Activated naive CD4-positive, alpha-beta T cell (primary cell): ENCODE measurements around the gene AP2B1.
"Not testable (repeated sequence)": the region's sequence is repeated elsewhere in the genome, so short reads cannot be mapped to it uniquely, and the experiment has no call there.

Experiments
- DNase-seq, 4 experiments: peaks; one replicate each; lab custom pipeline; 2025; lab: John Stamatoyannopoulos, UW

AP2B1 gene

DNA sequence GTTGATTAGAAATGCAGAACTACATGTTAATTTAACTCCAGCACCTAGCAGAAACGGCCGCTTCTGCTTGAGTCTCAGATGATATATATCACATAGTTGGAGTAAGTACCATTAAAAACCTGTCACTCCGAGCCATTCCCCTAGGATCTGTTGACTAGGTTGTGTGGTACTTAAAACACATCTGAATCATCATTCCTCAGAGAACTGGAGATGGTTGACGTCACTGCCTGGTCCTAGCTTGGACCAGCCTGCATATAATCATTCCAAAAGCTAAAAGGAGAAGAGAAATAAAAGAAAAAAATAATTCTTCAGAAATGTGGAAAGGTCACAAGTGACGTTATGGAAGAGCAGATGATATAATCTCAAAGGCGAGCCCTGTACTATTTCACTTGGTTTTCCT is 113.0 kb downstream of the AP2B1 start:
- DNase-seq = no peak

DNA sequence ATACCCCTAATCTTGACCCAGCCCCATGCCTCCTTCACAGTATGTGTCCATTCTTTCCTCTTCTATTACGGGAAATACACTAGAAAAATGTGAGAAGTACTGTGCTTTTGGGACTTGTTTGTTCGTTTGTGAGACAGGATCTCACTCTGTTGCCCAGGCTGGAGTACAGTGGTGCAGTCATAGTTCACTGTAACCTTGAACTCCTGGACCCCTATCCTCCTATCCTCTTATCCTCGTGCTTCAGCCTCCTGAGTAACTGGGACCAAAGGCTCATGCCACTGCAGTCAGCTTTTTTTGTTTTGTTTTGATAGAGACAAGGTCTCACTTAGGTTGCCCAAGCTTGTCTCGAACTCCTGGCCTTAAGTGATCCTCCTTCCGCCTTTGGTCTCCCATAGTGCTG is 114.4 kb downstream of the AP2B1 start:
- DNase-seq = no peak

- not testable (repeated sequence) for DNase-seq
These were observed 116.2 kb downstream of the AP2B1 start for GRCh38 chr17:35703308-35703707.

DNA sequence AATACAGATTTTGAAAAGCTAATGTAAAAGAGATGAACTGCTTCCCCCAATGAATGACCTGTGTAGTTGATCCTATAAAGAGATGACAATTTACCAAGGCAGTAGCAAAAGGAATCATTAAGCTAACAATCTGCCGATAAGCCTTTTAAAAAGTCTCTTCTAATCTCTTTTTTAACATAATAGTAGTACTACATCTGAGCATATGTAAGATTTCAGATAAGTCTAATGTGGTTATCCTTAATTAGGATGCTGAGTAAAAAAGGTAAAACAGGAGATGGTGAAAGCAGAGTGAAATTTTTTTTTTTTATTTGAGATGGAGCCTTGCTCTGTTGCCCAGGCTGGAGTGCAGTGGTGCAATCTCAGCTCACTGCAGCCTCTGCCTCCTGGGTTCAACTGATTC is 118.1 kb downstream of the AP2B1 start:
- no peak for DNase-seq

GRCh38 chr17:35705705-35706104 is 118.6 kb downstream of the AP2B1 start:
- no peak for DNase-seq

GRCh38 chr17:35708149-35708548 is 121.0 kb downstream of the AP2B1 start:
- no peak for DNase-seq

DNA sequence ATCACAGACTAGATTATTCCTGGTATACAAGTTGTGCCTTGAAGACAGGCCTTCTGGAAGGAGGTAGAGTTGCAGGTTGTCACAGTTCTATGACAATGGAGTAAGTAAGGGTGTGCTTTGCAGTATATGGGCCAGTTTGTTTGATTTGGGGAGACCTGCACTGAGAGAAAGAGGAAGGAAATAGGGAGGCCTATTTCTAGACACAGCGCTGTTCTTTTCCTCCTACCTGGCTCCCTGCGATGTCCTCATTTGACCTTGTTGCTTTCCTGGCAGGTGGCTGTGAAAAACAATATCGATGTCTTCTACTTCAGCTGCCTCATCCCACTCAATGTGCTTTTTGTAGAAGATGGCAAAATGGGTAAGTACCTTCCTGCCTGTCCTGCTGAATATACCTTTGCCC is 121.8 kb downstream of the AP2B1 start:
- no peak for DNase-seq

DNA sequence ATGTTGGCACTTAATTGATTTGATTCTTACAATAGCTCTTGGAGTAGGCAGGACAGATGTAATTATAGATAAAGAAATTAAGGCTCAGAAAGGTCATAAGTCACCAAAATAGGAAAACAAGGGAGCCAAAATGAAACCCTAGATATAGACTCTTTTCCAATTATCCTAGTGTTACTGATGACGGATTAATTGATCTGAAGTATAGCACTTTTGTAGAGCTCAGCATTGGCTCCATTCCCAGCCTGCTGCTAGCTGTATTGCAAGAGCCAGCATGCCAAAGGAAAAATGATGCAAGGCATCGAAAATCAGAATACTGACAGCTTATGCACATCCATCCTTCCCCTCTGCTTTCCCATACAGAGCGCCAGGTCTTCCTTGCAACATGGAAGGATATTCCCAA is 122.8 kb downstream of the AP2B1 start:
- no peak for DNase-seq

DNA sequence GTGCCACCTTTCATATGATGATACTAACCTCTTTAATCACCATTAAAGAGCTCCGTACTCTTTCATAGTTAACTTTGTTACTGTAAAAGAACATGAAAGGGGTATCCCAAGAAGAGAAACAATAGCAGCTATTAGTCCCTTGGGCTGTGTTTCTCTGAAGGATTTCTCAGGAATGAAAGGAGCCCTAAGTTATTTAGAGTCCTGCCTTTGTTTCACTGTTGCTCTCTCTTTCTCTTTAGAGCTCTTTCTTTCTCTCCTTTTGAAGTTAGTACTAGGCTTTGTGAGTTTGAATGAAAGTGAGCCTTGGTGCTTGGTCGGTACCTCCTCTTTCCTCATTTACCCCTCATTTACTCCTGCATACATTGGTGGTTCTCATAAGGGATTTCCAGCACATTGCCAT is 123.8 kb downstream of the AP2B1 start:
- DNase-seq = no peak

DNA sequence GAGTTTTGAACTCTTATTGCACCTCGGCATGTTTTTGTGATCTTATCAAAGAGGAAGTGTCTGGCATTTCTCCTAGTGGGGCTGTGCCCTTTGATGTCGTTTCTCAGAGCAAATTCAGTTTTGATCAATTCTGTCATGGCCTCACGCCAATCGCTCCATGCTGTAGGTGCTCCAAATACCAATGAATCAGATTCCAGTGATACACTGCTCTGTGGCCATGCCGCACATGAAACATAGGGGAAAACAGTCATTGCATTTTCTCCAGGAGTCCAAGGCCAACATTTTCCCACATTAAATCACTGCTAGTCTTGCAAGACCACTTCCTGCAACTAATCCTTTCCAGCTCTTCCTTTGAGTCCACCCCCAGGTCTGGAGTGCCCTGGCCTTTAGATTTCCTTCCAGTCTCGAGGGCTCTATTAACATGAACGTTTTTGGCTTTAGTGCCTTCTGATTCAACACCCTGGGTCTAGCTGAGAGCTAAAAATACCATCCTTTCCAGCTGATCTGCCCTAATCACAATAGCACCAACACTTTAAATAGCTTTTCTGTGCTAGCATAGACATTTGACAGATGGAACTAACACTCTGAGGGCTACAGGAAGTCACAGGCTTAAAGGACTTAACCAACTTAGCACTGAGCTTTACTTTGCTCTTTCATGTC is 126.1 kb downstream of the AP2B1 start:
- no peak for DNase-seq

DNA sequence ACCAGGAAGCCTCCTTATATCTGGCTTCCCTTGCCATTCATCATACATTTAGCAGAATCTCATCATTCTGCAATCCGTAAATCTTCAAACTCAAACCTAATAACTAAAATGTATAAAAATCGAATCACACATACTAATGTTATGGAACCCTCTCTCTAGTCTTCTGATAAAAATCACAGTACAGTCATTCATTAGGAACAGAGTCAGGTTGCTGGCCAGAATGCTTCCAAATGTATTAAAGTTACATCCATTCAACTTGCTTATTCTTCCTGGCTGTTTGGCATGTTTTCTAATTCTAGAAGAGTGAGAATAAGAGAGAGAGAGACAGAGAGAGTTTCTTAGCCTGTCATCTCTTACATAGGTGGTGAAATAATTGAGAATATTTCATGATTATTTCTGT is 127.9 kb downstream of the AP2B1 start:
- DNase-seq = no peak

DNA sequence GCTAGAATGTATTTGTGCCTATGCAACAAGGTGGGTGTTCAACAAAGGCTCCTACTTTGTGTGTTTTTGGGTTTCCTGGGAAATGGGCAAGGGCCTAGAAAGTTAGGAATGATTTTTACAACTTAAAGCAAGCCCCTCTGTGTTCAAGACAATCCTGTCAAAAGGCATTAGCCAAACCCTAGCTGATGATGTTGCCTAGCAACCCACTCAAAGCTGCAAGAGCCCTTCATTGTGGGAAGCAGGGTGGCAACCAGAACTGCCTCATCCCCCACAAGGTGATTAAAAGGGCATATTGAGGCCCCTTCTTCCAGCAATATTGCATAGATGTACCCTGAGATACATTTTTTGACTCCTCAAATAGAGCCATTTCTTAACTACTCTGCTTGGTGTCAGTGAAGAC is 128.3 kb downstream of the AP2B1 start:
- no peak for DNase-seq

DNA sequence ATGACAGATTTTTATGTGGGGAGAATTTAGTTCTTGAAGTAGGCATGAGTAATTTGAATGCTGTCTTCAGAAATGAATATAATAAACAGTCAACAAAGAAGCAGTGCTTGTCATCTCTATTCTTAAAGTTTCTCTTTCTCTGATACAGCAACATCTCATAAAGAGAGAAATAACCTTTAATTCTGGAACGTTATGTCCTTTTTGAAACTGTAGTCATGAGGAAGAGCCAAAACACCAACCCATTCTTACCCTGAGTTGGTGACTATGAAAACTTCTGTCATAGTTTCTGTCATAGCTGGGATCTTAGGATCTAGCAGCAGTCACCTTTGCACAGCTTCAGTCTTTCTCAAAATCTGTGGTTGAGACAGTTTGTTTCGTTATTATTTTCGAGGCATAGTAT is 129.1 kb downstream of the AP2B1 start:
- no peak for DNase-seq

- DNase-seq = no peak
These were observed 129.9 kb downstream of the AP2B1 start for GRCh38 chr17:35716897-35717465.

DNA sequence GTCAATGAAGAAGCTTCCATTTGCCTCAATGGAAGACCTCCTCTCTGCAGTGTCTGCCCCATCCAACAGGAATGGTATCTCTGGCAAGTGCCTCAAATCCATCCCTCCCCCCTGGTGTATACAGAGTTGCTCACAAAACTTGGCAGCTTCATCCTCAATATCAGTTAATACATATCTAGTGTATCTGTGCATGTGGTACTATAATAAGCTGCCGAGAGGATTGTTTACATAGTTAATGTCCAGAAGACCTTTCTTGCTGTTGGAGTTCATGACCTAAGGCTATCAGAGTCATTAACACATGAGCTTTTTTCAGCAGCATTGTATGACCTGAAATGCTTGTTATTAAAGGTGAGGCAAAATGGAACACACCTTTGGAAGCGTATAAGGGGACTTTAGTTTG is 130.4 kb downstream of the AP2B1 start:
- no peak for DNase-seq

DNA sequence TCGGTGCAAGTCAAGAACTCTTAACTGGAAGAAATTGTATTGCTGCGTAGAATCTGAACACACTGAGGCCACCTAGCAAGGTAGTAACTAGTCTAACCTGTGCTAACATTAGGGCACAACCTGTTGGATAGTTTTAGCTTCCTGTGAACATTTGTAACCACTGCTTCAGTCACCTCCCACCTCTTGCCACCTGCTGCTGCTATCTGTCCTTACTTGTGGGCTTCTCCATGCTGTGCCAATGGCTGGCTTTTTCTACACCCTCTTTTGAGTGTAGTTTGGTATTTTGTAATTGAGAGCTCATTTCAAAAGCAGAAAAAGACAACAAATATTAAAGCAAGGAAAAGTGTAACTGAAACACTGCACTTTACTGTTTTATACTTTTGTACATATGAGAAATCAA is 136.6 kb downstream of the AP2B1 start:
- no peak for DNase-seq

DNA sequence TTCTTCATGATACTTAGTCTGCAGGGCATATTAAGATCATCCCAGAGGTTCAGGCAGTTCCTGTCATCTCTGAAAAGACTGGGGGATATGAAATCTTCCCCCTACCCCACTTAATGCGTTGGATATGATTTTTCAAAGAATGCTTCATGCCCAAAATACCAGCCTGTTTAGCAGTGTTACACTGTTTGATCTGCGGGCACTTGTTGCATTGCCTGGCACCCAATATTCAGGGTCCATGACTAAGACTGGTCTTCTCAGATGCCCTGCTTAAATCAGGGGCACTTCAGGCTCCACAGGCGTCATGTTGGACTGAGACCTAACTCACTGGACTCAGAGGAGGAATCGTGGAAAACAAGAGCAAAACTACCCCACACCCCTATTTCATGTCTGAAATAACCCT is 137.9 kb downstream of the AP2B1 start:
- no peak for DNase-seq

DNA sequence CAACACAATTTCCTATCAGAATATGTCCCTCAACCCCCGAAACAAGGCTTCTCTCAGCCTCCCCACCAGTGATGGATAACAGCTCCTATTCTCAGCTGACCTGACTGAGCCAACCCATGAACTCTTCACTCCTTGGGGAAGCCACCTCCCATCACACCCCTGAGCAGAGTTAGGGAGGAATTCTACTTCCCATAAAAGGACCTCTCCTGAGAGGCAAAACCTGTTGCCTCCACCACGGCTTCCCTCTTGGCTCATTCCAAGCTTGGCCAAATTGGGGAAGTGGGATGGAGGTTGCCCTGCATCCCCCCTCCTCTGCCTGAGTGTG is 138.6 kb downstream of the AP2B1 start:
- DNase-seq = no peak

GRCh38 chr17:35726127-35726952 is 139.2 kb downstream of the AP2B1 start:
- DNase-seq = no peak

GRCh38 chr17:35726953-35727460 is 139.9 kb downstream of the AP2B1 start:
- no peak for DNase-seq

DNA sequence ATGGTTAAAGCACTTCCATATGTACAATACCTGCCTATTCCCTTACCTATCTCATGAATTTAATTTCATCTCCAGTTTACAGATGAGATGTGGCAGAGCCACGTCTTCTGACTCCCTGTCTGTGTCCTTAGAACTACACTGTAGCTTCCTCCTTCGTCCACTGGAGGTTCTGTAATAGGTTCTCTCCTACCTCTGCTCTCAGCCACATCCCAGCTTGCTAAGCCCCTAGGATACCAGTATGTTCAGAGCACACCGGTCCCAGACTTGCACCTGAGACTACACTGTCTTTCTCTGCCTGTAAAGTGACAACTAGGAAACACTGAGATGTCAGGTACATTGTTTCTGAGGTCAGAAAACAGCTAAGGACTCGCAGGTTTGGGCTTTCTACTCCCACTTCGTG is 140.5 kb downstream of the AP2B1 start:
- DNase-seq = no peak

- DNase-seq = no peak
These were observed 141.4 kb downstream of the AP2B1 start for GRCh38 chr17:35728551-35728950.

DNA sequence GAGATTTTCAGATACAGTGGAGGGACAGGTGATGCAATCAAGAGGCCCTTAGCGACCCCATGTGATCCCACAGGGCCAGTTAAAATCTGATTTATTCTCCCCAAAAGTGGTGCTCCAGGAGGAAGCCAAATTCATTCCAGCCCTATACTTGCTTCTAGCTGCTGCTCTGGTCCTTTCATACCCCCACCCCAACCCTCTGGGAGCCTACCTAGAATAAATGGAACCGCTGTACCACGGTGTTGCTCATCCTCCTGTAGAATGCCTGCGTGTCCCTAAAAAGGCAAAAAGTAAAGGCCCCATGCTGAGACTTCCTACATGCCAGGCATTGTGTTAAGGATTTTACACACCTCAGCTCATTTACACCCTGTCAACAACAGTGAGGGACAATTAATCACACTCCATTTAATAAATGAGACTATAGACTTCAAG is 142.3 kb downstream of the AP2B1 start:
- no peak for DNase-seq
